Measurements from ENCODE around the gene ANAPC7. TPM values are rescaled to one million over a fixed set of nuclear protein-coding genes. Genes with fewer than 3 reads are reported as not detected.
A peak's percentile ranks its signal among the peaks of the same experiment; 100 is the strongest.

Gene ANAPC7, protein sequence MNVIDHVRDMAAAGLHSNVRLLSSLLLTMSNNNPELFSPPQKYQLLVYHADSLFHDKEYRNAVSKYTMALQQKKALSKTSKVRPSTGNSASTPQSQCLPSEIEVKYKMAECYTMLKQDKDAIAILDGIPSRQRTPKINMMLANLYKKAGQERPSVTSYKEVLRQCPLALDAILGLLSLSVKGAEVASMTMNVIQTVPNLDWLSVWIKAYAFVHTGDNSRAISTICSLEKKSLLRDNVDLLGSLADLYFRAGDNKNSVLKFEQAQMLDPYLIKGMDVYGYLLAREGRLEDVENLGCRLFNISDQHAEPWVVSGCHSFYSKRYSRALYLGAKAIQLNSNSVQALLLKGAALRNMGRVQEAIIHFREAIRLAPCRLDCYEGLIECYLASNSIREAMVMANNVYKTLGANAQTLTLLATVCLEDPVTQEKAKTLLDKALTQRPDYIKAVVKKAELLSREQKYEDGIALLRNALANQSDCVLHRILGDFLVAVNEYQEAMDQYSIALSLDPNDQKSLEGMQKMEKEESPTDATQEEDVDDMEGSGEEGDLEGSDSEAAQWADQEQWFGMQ
- total RNA-seq (10 to 100 TPM; 66.7 to 67.1 TPM), polyA plus RNA-seq (26.9 TPM)

DNA sequence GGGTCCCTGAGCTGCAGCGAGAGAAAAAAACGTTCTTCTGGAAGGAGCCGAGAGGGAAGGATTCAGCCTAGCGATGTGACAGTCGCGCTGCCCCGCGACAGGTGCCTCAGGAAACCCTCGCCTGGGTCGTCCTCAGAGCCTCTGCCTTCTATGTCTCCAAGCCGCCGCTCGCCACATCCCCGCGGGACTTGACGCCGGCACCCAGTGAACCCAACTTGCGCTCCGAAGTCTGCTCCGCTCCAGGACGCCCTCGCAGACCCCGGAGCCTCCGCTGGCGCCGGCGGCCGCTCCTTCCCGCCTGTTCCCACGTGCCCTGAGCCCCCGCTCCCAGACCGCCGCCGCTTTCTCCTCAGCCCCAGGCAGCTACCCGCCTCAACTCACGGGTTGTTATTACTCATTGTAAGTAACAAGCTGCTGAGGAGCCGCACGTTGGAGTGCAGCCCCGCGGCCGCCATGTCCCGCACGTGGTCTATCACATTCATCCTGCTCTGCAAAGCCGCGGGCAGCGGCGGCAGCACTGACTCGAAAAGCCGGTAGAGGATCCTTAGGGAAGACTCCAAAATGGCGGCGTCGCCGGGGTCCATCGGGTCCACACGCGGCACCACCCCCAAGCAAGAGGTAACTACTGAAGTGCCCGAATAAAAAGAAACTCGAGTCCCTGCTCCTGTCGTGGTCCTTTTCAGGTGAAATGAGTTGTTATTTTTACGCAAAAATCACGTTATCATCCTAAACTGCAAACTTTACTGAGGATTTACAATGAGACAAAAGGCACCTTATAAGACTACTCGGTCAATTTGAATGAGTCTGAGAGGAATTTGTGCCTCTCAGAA is at the start of gene ANAPC7:
Gene ANAPC7, minus strand, starts transcription at position 563 of the 830 bp plus-strand sequence. Its CDS starts 81 bp downstream, at position 482.
- DNase-seq, result peak; percentile 79 to 90 (median 86)
- Mint-ChIP-seq H3K27ac (peak within 1 kb of the TSS; percentile 96 to 100 (median 99)), H3K4me3 (peak within 1 kb of the TSS; percentile 99 to 100 (median 100)), H3K36me3 (peaks cover 0 to 31% (median 0%) of the 10 kb centered on the region in 3 donors), H3K9me3 (no peaks in the 10 kb centered on the region), H3K4me1 (peaks cover 31 to 49% (median 44%) of the 10 kb centered on the region in 3 donors), H3K27me3 (no peaks in the 10 kb centered on the region)
- ChIA-PET POLR2A (interaction anchor here (1.0 kb wide), 1 partner anchor 28 kb away, joined by 6 read pairs; no protein-coding TSS in a partner anchor), CTCF (interaction anchor here (3.1 kb wide), 1 partner anchor 28 kb away, joined by 15 read pairs; no protein-coding TSS in a partner anchor)
- H3K4me3 ChIP-seq (ENCODE audit: low read length), result peak within 1 kb of the TSS; percentile 82
- H3K27me3 ChIP-seq (ENCODE audit: insufficient read depth, low read length, poor library complexity, severe bottlenecking), result no peaks in the 10 kb centered on the region
- H3K9me3 ChIP-seq (ENCODE audit: low read length), result no peaks in the 10 kb centered on the region
- H3K36me3 ChIP-seq (ENCODE audit: insufficient read depth, low read length), result no peaks in the 10 kb centered on the region
- H3K4me1 ChIP-seq (ENCODE audit: insufficient read depth, low read length), result peaks cover 21% of the 10 kb centered on the region
- peak within 1 kb of the TSS; percentile 81 for H3K27ac ChIP-seq (ENCODE audit: low read depth, low read length)

DNA sequence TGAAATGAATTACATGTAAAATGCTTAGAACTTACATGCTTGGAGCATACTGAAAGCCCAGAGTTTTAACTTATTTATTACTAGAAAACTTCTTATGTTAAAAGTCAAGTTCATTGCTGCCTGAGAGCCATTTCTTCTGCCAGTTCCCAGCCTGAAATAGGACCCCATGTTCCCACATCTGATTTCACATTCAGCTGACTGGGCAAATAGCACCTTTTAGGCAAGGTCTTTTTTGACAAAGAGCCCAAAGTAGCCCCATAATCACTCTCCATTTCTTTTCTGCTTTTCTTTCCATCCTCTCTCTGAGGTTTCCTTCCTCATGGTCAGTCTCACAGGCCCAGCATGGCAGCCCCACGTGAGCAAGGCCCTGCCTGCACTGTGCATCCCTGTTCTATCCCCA is 47.8 kb upstream of the ANAPC7 start:
- Histone ChIP-seq H3K36me3 (ENCODE audit: insufficient read depth, low read length) (peaks cover 22% of the 10 kb centered on the region), H3K4me1 (ENCODE audit: insufficient read depth, low read length) (peaks cover 14% of the 10 kb centered on the region), H3K4me3 (ENCODE audit: low read length) (no peak overlapping the region), H3K9me3 (ENCODE audit: low read length) (no peaks in the 10 kb centered on the region), H3K27ac (ENCODE audit: low read depth, low read length) (no peak overlapping the region), H3K27me3 (ENCODE audit: insufficient read depth, low read length, poor library complexity, severe bottlenecking) (no peaks in the 10 kb centered on the region)
- H3K4me1 Mint-ChIP-seq, result peaks cover 27 to 44% (median 39%) of the 10 kb centered on the region in 3 donors
- no peaks in the 10 kb centered on the region for H3K9me3 Mint-ChIP-seq
- peak overlapping the region in 5 of 7 donors; percentile 47 to 100 (median 94) for H3K4me3 Mint-ChIP-seq
- H3K27ac Mint-ChIP-seq, result peak overlapping the region in 7 of 8 donors; percentile 7 to 100 (median 86)
- peaks cover 0 to 4% of the 10 kb centered on the region in 2 donors for H3K27me3 Mint-ChIP-seq
- ChIA-PET POLR2A (interaction anchor here (0.9 kb wide), 1 partner anchor 14 kb away, joined by 4 read pairs; no protein-coding TSS in a partner anchor), CTCF (interaction anchor here (1.3 to 9.4 kb wide), 7 partner anchors 17 to 437 kb away, joined by 3 to 119 read pairs (median 20); partner anchors contain the start of genes FAM216A, GPN3, RAD9B and VPS29)
- DNase-seq, result no peak
- peaks cover 3 to 50% (median 11%) of the 10 kb centered on the region in 3 donors for H3K36me3 Mint-ChIP-seq

DNA sequence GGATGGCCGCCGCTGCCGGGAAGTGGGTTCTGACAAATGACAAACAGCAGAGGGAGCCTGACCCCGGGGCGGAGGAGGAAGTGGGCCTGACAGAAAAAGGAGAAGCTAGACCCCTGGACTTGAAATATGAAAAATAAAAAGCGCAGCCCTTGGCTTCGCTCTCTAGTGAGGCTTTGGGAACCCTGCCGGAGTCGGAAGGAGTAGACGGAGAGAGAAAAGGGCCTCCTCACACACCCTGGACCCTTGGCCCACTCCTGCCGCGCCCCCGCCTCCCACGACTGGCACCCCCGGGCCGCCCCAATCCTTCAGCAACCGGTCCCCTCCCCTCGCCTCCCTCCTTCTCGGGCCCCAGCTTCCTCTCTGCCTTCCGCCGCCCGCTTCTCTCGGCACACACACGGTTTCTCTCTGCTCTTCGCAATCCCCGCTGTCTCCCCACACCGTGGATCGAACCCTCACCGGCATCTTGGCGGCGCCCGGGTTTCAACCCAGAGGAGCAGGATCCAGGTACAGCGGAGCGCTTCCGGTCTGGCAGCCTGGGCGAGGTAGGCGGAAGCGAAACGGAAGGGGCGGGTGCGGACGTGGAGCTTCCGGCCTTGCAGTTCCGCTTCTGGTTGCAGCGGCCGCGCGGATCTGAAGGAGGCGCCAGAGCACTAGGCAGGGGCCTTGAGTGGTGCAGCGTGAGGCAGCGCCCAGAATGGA is 46.4 kb upstream of the ANAPC7 start, which contains the start of gene ARPC3:
Gene ARPC3, minus strand, starts transcription at position 539 of the 699 bp plus-strand sequence. Its CDS starts 77 bp downstream, at position 462.
- peak within 1 kb of the TSS; percentile 86 to 100 (median 99) for H3K27ac Mint-ChIP-seq
- POLR2A ChIA-PET, result interaction anchor here (0.6 to 1.9 kb wide), 16 partner anchors 12 to 370 kb away, joined by 3 to 42 read pairs (median 4); partner anchors contain the start of genes FAM216A, GPN3, RAD9B and TCTN1
- peaks cover 3 to 47% (median 16%) of the 10 kb centered on the region in 3 donors for H3K36me3 Mint-ChIP-seq
- Histone ChIP-seq H3K4me3 (ENCODE audit: low read length) (peak within 1 kb of the TSS; percentile 67), H3K4me1 (ENCODE audit: insufficient read depth, low read length) (peaks cover 14% of the 10 kb centered on the region), H3K27ac (ENCODE audit: low read depth, low read length) (peak within 1 kb of the TSS; percentile 88), H3K36me3 (ENCODE audit: insufficient read depth, low read length) (peaks cover 15% of the 10 kb centered on the region), H3K27me3 (ENCODE audit: insufficient read depth, low read length, poor library complexity, severe bottlenecking) (no peaks in the 10 kb centered on the region), H3K9me3 (ENCODE audit: low read length) (no peaks in the 10 kb centered on the region)
- peaks cover 33 to 50% (median 46%) of the 10 kb centered on the region in 3 donors for H3K4me1 Mint-ChIP-seq
- no peaks in the 10 kb centered on the region for H3K9me3 Mint-ChIP-seq
- peaks cover 0 to 4% of the 10 kb centered on the region in 2 donors for H3K27me3 Mint-ChIP-seq
- CTCF ChIA-PET, result interaction anchor here (0.7 to 9.4 kb wide), 38 partner anchors 10 to 444 kb away, joined by 3 to 119 read pairs (median 6); partner anchors contain the start of genes ATP2A2, FAM216A, GPN3 and IFT81
- peak within 1 kb of the TSS; percentile 94 to 100 (median 99) for H3K4me3 Mint-ChIP-seq
- DNase-seq, result peak; percentile 93 to 96 (median 93)

DNA sequence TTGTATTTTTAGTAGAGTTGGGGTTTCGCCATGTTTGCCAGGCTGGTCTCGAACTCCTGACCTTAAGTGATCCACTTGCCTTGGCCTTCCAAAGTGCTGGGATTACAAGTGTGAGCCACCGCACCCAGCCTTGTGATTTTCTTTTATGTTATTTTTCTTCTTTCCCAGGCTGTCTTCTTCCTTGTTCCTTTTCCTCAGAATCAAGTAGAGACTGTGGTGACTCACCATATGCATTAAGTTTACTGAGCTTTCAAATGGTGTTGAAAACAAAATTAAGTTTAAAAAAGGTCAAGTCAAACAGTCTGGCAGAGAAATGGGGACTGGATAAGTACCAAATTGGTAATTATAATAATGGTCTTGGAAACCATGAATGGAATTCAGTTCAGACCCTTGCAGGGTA is 40.9 kb upstream of the ANAPC7 start:
- H3K4me3 Mint-ChIP-seq, result peak overlapping the region in 1 of 7 donors; percentile 71
- H3K9me3 ChIP-seq (ENCODE audit: low read length), result no peaks in the 10 kb centered on the region
- H3K27ac Mint-ChIP-seq, result peak overlapping the region in 1 of 8 donors; percentile 23
- no peaks in the 10 kb centered on the region for H3K27me3 Mint-ChIP-seq
- H3K36me3 ChIP-seq (ENCODE audit: insufficient read depth, low read length), result peaks cover 32% of the 10 kb centered on the region
- no peak overlapping the region for H3K27ac ChIP-seq (ENCODE audit: low read depth, low read length)
- DNase-seq, result no peak
- H3K36me3 Mint-ChIP-seq, result peaks cover 0 to 57% (median 12%) of the 10 kb centered on the region in 3 donors
- no peaks in the 10 kb centered on the region for H3K27me3 ChIP-seq (ENCODE audit: insufficient read depth, low read length, poor library complexity, severe bottlenecking)
- ChIA-PET CTCF (interaction anchor here (1.0 to 4.3 kb wide), 2 partner anchors 11 to 13 kb away, joined by 3 to 21 read pairs; no protein-coding TSS in a partner anchor), POLR2A (interaction anchor here (0.7 kb wide), 1 partner anchor 114 kb away, joined by 3 read pairs; no protein-coding TSS in a partner anchor)
- H3K4me1 ChIP-seq (ENCODE audit: insufficient read depth, low read length), result peaks cover 14% of the 10 kb centered on the region
- no peaks in the 10 kb centered on the region for H3K9me3 Mint-ChIP-seq
- H3K4me3 ChIP-seq (ENCODE audit: low read length), result no peak overlapping the region
- H3K4me1 Mint-ChIP-seq, result peaks cover 29 to 39% (median 37%) of the 10 kb centered on the region in 3 donors

DNA sequence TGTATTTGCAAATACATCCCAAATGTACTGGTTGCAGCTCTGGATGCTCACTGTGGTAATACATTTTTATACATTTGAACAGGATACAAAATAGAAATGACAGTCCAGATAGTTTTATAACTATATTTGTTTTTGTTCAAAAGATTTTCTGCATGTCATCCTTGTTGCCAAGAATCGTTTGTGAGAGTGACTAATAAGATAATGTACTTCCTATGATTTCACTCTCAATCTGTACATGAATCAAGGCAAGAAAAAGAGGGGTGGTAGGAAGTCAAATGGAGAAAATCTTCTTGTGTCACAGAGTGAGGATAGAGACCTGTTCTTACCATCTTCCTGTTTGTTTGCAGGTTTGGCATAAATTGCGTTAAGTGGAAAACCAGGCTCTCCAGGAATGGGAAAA is 32.7 kb upstream of the ANAPC7 start:
- H3K4me3 ChIP-seq (ENCODE audit: low read length), result no peak overlapping the region
- CTCF ChIA-PET, result no interaction called here
- peaks cover 0 to 3% (median 3%) of the 10 kb centered on the region in 3 donors for H3K4me1 Mint-ChIP-seq
- no peaks in the 10 kb centered on the region for H3K27me3 Mint-ChIP-seq
- peaks cover 18% of the 10 kb centered on the region for H3K36me3 ChIP-seq (ENCODE audit: insufficient read depth, low read length)
- no peaks in the 10 kb centered on the region for H3K9me3 Mint-ChIP-seq
- H3K4me1 ChIP-seq (ENCODE audit: insufficient read depth, low read length), result no peaks in the 10 kb centered on the region
- no peaks in the 10 kb centered on the region for H3K9me3 ChIP-seq (ENCODE audit: low read length)
- H3K27ac Mint-ChIP-seq, result no peak overlapping the region
- no peak for DNase-seq
- POLR2A ChIA-PET, result no interaction called here
- no peak overlapping the region for H3K27ac ChIP-seq (ENCODE audit: low read depth, low read length)
- peaks cover 0 to 60% (median 12%) of the 10 kb centered on the region in 3 donors for H3K36me3 Mint-ChIP-seq
- no peak overlapping the region for H3K4me3 Mint-ChIP-seq
- no peaks in the 10 kb centered on the region for H3K27me3 ChIP-seq (ENCODE audit: insufficient read depth, low read length, poor library complexity, severe bottlenecking)

DNA sequence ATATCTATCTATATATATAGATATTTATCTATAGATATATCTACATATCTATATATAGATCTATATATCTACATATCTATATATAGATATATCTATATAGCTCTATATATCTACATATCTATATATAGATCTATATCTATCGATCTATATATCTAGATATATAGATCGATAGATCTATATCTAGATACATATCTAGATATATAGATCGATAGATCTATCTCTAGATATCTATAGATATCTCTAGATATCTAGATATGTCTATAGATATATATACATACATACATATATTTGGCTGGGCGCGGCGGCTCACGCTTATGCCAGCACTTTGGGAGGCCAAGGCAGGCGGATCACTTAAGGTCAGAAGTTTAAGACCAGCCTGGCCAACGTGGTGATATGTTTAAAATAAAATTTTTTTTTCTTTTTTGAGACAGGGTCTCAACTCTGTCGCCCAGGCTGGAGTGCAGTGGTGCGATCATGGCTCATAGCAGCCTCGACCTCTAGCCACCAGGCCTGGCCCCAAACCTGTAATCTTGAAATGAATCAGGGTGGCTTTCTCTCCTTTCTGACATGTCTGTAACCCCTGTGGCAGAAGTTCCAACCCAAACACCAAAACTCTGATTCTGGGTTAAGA is 28.6 kb upstream of the ANAPC7 start:
- H3K27ac ChIP-seq (ENCODE audit: low read depth, low read length), result no peak overlapping the region
- no peak for DNase-seq
- H3K27me3 Mint-ChIP-seq, result no peaks in the 10 kb centered on the region
- no peaks in the 10 kb centered on the region for H3K9me3 ChIP-seq (ENCODE audit: low read length)
- H3K9me3 Mint-ChIP-seq, result no peaks in the 10 kb centered on the region
- POLR2A ChIA-PET, result interaction anchor here (0.6 to 1.4 kb wide), 11 partner anchors 16 to 331 kb away, joined by 3 to 12 read pairs (median 4); partner anchors contain the start of genes ARPC3, ATP2A2, FAM216A and GPN3
- CTCF ChIA-PET, result interaction anchor here (0.7 to 2.4 kb wide), 49 partner anchors 8 to 579 kb away, joined by 3 to 39 read pairs (median 4); partner anchors contain the start of genes ANAPC7, ARPC3, ATP2A2 and FAM216A
- H3K4me1 ChIP-seq (ENCODE audit: insufficient read depth, low read length), result no peaks in the 10 kb centered on the region
- no peaks in the 10 kb centered on the region for H3K27me3 ChIP-seq (ENCODE audit: insufficient read depth, low read length, poor library complexity, severe bottlenecking)
- peaks cover 0 to 29% (median 7%) of the 10 kb centered on the region in 3 donors for H3K36me3 Mint-ChIP-seq
- peak overlapping the region in 2 of 8 donors; percentile 6 to 89 for H3K27ac Mint-ChIP-seq
- peaks cover 0 to 3% (median 3%) of the 10 kb centered on the region in 3 donors for H3K4me1 Mint-ChIP-seq
- peaks cover 9% of the 10 kb centered on the region for H3K36me3 ChIP-seq (ENCODE audit: insufficient read depth, low read length)
- no peak overlapping the region for H3K4me3 ChIP-seq (ENCODE audit: low read length)
- peak overlapping the region in 3 of 7 donors; percentile 96 to 100 (median 97) for H3K4me3 Mint-ChIP-seq

All from CD8-positive, alpha-beta memory T cell (primary cell).